Right forelimb (tissue), 1 donor: ENCODE measurements around the gene TMEM175.
"Not testable (repeated sequence)": the region's sequence is repeated elsewhere in the genome, so short reads cannot be mapped to it uniquely, and the experiment has no call there.

ENCODE experiments used
- DNase-seq: peaks from one replicate; pipeline ENCODE4 v3.0.0-alpha.2; 2018

The TMEM175 gene

DNA sequence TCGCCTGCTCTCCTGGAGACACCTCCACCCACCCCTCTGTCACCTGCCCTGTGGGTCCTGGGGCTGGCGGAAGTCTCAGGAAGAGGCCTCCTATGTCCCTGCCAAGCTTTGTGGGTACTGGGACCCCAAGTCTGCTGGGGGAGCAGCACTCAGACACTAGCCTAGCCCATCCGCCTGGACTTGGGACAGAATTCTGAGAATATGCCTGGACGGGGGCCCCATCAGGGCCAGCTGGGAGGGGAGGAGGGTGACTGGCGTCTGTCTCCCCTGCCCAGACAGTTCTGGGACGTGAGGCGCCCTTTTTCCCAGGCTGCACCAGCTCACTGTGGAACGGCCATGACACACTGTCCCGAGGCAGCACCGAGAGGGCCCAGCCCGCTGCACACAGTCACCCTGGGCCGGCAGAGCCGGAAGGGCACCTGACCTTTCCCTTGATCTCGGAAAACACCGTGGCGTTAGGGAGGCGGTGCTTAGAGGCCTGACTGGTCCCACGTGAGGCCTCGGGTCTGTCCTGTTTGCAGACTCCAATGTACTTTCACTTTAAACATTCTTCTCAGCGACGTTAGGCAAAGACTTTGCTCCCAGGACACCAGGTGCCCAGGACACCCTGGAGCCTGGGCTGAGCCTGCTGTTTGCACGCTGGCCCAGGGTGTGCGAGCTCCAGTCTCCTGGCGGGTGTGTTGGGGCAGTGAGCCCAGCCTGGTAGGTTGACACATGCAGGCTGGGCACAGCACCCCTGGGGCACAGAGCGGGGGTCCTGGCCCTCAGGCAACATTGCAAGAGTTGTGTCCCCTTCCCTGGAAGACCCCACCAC lies 60.2 kb downstream of the TMEM175 start:
- DNase-seq = no peak

DNA sequence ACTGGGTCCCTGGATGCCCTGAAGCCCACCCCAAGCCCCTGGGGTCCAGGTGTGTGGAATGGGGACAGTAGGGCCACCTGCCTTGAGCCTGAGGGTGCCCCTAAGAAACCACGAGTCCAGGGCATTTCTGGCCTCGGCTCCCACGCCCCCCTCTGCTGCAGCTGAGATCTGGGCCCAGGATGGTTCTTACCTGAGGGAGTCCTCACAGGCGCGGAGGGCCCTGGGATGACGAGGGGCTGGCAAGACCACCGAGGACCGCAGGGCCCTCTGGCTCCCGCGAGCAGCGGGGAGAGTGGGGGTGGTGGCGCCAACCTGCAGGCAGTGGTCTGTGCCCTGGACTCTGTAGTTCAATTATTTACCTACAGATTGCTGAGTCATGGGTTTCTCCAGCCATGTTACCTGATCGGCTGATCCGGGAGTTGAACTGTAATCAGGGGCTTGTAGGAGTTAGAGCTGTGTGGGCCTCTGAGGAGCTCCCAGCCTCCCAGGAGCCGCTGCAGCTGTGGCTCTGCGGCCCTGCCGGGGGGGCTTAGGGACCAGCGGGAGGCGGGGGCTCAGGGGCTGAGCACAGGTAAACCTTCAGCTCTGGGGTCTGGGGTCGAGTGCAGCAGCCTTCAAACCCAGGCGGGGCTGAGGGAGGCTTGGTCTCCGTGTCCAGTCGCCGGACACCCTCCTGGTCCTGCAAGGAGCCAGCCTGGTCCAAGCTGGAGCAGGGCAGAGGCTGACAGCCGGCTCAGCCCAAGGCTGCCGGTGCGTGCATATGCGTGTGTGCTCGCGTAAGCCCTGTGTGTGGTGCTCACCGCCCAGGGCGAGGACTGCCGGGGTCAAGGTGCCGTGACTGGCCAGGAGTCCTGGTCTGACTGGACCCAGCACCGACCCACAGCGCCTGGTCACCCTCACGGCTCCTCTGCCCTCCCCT lies 61.1 kb downstream of the TMEM175 start, which contains the start of gene SLC26A1:
TSS of gene SLC26A1 (minus strand) at position 294 of the 919 bp plus-strand sequence. CDS start 1,701 bp downstream, outside the sequence.
- no peak for DNase-seq

DNA sequence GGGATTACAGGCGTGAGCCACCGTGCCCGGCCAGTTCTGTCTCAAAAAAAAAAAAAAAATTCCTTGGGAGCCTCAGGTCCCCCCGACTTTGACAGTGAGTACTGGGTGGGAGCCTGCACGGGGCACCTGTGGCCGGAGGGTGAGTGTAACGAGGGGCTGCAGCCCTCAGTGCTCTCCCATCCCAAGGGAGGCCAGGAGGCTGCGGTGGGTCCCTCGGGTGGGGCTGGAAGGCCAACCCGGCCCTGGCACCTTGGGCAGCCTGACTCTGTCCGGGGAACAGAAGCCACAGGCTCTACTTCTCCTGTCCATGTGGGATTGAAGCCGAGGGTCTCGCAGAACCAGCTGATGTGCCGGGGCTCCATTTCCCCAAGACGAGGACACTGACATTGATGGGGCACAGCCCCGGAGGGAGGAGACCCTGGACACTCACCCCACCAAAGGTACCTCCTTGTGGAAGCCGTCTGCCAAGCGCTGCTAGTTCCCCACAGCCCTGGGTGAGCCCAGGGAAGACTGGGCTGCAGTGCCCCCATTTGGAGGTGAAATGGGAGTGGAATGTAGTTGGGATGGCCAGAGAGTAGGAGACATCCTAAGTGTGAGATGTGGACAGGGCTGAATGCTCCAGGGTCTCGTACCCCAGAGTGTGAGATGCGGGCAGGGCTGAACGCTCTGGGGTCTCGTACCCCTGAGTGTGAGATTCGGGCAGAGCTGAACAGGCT lies 63.2 kb downstream of the TMEM175 start:
- no peak for DNase-seq

DNA sequence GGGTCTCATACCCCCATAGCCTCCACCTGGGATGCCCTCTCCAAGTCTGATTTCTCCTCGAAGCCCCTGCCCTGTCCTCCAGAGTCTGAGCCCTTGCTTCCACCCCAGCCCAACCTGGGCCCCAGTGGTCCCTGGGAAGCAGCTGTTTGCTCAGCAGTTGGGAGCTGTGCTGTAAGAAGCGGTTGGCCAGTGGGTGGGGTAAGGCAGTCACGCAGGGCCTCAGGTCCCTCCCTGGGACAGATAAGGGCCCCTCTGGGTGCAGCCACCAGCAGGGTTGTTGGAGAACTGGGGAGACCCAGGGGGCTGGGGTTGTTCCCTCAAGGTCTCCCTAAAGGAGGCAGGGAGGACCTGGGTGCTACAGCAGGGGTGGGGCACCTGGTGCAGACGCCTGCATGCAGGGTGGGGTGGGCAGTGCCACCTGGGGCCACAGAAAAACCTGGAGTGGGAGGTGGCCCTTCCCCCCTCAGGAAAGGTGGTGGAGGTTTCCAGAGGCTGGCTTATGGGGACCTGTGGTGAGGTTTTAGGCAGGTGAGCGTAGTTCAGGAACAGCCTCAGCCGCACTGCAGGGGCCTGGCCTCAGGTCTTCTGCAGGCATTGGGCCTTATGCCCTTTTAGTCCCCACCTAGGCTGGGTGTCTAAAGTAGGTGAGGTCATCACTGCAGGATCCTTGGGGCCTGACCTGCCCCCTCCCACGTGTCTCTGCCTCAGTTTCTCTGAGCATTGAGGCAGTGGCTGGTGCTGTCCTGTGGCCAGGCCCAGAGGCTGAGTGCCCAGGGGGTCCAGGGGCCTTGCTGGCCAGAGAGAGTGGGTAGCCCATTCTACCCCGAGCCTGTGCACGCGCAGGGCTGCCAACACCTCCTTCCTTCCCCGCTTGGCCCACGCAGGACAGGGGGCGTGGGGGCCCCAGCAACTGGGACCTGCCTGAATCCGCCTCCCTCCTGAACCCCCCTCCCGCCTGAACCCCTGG lies 64.1 kb downstream of the TMEM175 start:
- no peak for DNase-seq

DNA sequence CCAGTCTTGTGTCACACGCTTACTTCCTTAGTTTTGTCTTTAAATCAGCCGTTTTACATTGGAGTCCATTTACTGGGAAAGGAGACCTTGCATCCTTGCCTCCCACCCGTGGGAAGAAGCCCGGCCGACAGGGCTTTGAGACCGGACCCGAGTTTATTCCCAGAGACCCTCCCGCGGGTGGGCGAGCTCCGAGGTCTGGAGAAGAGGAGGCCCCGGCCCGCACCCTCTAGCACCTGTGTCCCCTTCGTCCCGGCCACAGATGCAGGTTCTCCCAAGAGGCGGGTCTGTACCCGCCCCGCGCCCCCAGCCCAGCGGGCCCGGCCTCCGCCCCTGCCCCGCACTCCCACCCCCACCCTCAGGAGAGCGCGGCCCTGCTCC lies 64.7 kb downstream of the TMEM175 start:
- no peak for DNase-seq

DNA sequence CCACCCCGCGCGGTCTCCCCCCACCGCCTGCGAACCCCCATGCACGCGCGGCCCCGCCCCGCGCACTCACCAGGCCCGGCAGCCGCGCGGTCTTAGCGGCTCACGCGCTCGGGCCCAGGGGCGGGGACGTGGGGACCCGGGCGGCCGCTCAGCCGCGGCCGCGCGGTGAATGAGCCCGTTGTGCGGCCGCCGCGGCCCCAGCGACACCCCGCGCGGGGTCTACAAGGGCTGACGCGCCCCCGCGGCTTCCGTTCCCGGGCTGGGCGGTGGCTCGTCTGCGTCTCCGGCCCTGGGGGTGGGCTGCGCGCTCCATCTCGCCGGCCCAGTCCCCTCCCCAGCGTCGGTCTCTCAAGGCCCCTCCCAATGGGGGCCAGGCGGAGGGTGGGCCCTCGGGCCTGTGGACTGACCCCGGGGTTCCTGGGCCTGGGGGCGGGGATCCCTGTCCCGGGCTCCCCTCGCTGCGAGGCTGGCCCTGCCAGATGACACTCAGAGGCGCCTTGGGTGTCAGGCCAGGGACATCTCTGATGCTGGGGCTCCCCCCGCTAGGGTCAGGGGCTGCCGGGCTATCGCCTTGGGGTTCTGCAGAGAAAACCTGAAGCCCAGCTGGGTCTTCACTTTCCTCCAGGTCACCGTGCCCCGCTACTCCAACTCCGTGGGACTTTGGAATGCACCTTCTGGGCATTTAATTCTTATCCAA lies 65.3 kb downstream of the TMEM175 start:
- DNase-seq = no peak

DNA sequence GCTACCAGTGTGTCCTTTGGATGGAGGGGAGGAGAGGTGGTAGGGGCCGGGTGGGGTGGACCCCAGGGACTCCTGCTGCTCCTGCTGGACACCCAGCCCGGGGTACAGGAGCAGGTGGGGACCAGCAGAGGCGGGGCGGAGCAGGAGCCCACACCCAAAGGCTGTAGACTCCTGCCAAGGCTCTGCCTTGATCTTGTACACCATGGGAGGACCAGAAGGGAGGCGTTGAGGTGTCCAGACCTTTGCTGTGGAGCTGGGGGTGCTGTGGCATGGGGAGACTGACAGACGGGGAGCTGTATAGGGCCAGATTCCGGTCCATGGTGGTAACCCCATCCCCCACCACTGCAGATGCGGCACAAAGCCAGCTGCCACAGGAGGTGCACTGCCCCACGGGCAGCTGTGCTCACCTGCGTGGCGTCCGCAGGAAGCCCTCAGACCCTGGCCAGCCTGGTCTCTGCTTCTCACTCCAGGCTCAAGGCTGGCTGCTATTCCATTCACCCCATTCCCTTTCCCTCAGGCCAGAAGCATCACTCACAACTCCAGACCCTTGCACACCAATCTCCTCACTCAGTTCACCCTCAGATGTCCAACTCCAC lies 65.9 kb downstream of the TMEM175 start:
- no peak for DNase-seq

DNA sequence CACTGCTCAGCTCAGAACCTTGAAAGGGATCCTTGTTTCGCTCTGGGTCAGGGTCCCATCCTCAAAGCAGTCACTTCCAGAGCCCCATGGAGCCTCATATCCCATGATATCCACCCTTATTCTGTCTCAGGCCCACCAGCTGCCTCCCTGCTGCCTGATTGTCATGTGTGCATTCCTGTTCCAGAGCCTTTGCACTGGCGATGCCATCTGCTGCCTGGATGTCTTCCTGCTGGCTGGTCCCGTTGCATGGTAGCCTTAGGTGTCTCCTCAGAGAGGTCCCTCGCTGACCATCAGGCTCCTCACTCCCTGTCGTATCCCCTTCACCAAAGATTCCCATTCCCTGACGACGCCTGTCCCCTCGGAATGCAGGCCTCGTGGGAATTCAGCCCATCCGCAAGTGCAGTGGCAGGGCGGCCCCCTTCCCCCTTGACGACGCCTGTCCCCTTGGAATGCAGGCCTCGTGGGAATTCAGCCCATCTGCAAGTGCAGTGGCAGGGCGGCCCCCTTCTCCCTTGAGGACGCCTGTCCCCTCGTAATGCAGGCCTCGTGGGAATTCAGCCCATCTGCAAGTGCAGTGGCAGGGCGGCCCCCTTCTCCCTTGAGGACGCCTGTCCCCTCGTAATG lies 67.1 kb downstream of the TMEM175 start:
- not testable (repeated sequence) for DNase-seq

DNA sequence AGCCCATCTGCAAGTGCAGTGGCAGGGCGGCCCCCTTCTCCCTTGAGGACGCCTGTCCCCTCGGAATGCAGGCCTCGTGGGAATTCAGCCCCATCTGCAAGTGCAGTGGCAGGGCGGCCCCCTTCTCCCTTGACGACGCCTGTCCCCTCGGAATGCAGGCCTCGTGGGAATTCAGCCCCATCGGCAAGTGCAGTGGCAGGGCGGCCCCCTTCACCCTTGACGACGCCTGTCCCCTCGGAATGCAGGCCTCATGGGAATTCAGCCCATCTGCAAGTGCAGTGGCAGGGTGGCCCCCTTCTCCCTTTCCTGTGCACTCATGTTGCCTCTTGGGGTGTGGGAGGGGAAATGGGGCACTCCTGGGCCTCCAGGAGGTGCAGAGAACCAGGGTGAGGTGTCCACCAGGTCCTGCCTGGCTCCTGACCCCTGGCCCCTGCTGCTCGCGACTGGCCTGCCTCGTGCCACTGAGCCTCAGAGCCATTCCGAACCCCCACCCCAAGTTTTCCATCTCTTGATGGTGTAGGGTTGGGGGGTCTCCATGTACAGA lies 67.7 kb downstream of the TMEM175 start:
- no peak for DNase-seq

DNA sequence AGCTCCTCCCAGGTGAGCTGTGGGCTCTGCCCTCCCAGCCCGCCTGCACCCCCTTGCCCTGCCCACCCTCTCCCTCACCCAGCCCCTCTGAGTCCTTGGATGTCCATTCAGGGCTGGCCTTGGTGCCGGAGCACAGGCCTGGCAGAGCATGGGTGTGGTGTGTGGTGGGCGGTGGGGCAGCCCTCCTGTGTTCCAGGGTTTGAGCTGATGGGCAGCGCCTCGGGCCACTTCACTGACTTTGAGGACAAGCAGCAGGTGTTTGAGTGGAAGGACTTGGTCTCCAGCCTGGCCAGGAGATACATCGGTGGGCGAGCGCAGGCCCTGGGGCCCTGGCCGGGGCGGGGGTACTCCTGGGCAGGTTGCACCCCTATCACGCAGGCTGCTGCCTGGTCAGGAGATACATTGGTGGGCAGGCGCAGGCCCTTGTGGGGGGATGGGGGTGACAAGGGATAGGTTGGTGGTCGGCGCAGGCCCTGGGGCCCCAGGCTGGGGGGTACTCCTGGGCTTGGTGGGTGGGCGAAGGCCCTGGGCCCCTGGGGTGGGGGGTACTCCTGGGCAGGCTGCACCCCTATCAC lies 68.5 kb downstream of the TMEM175 start:
- no peak for DNase-seq

DNA sequence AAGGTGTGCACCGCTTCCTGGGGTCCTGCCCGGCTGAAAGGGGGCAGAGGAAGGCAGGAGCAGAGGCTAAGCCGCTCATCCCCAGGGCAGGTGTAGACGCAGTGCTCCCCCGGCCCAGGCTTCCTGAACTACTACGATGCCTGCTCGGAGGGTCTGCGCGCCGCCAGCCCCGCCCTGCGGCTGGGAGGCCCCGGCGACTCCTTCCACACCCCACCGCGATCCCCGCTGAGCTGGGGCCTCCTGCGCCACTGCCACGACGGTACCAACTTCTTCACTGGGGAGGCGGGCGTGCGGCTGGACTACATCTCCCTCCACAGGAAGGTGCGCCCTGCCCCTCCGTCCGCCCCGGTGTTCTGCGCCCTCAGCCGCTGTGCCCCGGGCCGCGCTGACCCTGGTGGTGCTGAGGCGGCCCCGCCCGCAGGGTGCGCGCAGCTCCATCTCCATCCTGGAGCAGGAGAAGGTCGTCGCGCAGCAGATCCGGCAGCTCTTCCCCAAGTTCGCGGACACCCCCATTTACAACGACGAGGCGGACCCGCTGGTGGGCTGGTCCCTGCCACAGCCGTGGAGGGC lies 69.4 kb downstream of the TMEM175 start:
- no peak for DNase-seq

DNA sequence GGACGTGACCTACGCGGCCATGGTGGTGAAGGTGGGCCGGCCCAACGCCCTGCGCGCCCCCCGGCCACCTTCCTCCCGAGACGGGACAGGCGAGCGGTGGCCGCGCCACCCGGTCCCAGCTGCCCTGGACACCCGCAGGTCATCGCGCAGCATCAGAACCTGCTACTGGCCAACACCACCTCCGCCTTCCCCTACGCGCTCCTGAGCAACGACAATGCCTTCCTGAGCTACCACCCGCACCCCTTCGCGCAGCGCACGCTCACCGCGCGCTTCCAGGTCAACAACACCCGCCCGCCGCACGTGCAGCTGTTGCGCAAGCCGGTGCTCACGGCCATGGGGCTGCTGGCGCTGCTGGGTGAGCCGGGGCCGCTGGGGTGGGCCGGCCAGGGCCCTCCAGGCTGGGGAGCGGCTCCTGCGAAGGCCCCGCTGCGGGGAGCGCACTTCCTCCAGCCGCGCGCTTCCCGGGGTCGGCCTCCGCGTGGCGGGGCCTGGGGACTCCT lies 69.9 kb downstream of the TMEM175 start:
- DNase-seq = no peak

DNA sequence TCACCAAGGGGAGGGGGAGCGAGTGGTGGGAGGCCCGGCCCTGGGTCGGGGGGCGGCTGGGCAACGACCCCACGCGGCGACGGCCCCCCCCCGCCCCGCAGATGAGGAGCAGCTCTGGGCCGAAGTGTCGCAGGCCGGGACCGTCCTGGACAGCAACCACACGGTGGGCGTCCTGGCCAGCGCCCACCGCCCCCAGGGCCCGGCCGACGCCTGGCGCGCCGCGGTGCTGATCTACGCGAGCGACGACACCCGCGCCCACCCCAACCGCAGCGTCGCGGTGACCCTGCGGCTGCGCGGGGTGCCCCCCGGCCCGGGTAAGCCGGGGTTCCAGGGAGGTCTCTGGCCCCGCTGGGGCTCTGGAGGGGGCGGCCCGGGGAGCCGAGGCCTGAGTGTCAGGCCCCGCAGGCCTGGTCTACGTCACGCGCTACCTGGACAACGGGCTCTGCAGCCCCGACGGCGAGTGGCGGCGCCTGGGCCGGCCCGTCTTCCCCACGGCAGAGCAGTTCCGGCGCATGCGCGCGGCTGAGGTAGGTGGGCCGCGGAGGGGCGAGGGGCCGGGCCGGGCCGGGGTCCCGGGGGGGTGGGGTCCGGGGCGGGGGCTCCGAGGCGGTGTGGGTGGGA lies 70.5 kb downstream of the TMEM175 start:
- no peak for DNase-seq

DNA sequence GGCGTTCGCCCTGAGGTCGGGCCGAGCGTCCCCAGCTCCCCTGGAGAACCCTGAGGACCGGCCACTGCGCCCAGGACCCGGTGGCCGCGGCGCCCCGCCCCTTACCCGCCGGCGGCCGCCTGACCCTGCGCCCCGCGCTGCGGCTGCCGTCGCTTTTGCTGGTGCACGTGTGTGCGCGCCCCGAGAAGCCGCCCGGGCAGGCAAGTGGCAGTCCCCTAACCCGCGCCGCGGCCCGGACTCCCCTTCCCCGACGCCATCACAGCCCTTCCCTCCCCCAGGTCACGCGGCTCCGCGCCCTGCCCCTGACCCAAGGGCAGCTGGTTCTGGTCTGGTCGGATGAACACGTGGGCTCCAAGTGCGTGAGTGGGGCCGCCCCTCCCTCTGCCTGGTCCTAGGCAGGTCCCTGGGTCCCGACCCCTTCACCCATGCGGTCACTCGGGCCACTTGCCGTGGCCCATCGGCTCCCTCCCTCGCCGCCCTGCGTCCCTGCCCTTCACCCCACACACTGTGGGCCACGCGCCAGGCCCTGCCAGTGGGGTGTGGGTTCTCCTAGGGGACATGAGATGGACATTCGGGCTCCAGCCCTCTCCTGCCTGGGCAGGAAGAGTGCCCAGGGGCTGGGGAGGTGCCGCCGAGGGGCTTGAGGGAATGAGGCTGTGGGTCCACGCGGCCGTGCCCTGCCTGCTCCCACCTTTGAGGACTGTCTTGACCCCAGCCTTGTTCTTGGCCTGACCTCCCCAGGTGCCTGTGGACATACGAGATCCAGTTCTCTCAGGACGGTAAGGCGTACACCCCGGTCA lies 71.2 kb downstream of the TMEM175 start:
- DNase-seq = no peak

DNA sequence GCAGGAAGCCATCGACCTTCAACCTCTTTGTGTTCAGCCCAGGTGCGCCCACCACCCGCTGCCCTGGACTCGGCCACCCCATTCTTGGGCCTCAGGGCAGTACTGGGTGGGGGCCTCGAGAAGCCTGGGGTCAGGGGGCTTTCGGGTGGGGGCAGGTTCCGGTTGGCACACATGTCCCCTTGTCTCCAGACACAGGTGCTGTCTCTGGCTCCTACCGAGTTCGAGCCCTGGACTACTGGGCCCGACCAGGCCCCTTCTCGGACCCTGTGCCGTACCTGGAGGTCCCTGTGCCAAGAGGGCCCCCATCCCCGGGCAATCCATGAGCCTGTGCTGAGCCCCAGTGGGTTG lies 71.8 kb downstream of the TMEM175 start:
- no peak for DNase-seq

DNA sequence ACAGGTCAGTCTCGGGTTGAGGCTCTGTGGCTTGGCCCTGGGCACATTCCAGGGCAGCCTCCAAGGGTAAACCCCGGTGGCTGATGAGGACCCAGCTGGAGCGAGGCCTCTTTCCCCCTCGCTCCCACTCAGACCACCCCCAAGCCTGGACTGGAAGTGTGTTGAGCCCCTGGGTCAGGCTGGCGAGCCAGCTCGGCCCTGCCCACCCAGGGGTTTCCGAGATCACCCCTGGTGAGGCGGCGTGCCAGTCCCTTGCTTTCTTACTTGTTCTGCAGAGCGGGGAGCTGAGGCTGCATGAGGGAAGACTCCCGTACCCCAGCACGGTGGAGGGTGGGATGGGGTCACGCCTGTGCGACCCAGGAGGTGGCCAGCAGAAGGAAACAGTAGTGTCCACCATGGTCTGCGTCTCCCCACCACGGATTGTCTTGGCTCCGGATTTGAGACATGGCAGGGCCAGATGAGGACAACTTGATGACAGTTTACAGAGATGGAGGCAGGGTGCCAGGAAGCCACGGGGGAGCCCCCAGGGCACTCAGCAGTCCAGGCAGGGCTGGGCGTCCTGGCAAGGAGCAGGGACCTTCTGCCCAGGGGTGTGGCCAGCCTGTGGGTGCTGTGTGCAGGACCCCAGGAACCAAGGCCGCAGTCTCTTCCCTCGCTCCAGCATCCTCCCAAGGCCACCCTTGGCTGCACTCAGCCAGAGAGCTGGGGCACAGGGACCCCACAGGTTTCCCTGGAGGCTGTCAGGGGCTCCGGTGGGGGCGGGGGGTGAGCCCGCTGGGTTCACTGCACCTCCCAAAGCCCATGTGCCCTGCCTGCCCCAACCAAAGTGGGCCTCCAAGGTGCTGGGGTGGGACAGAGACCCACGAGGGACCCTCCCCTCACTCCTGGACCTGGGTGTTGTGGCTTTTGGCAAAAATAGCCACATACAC lies 72.6 kb downstream of the TMEM175 start:
- no peak for DNase-seq

DNA sequence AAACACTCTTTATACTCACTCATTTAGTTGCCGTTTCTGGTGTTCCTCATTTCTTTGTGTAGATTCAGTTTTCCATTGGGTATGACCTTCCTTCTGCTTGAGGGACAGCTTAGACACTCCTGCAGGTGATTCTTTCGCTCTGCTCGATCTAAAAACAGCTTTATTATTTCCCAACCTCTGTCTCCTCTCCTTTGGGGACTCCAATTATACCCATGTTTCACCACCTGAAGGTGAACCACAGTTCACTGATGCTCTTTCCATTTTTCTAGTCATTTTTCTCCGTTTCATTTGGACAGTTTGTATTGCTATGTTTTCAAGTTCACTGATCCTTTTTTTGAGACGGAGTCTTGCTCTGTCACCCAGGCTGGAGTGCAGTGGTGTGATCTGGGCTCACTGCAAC lies 74.6 kb downstream of the TMEM175 start:
- DNase-seq = no peak
